ENCODE measurements around the gene PDZD4.

DNA sequence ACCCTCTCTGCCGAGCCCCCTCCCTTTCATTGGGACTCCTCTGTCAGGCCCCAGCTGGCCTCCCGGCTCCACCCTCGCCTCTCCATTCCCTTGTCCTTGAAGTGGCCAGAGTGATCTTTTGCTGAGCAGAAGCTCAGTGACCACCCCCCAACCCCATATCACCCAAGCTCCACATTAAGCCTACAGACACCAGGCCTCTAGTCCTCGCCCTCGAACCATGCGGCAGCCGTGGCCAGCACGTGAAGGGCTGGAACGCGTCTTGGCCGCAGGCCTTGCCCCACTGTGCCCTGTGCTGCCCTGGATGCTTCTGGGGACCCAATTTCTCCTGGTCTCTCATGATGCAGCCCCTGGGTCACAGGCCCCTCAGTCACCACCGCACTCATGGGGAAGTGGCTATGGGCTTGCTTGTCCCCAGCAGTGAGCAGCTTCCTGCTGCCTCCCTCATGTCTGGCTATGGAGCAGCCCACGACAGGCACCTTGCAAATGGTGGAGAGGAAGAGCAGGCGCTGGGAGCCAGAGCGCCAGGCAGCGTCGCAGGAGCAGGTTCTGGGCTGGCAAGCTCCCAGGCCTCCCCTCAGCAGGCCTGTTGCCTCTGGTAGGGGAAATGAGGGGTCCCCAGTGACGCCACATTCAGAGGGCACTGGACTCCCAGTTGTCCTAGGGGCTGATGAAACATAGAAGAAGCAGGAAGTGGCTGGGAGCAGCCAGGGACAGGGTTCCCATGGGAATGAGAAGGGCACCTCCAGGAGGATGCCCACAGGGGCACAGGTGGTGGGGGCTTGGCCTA is 50.3 kb downstream of the PDZD4 start:
- TF ChIP-seq EZH2phosphoT487 (IDR thresholded peaks at IDR 0.05; ENCODE audit: insufficient read depth, low read depth) (no peak), EZH2 (IDR thresholded peaks at IDR 0.05; ENCODE audit: insufficient read depth, poor library complexity, severe bottlenecking) (no peak)

Measured in GM23248 (cell line).